COLO668 (cell line): ENCODE measurements around the gene ATP2B1.
"Not testable (repeated sequence)": the region's sequence is repeated elsewhere in the genome, so short reads cannot be mapped to it uniquely, and the experiment has no call there.

Experiments used
- DNase-seq: peaks from one replicate; lab custom pipeline; 2025; ENCODE audit not compliant: unreplicated experiment; lab: John Stamatoyannopoulos, UW

Gene ATP2B1

GRCh38 chr12:89717759-89718523 lies 9.3 kb upstream of the ATP2B1 start:
- DNase-seq = no peak

DNA sequence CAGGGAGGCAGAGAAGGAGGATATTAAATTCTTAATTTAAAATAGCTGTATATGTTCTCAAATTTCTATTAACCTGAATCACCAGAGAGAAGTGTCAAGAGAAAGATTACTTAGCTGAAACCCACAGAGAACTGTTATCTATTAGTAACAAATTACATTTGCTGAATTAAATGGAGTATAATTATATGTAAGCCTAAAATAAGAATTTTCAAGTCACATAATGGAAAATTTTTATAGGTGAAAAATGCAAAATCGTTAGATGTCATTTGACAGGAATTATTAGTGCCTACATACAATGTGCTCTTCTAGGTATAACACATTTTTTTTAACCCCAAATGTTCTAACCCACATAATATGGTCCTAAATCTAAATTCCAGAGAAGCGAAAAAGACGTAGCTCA lies 4.1 kb upstream of the ATP2B1 start:
- DNase-seq = no peak

DNA sequence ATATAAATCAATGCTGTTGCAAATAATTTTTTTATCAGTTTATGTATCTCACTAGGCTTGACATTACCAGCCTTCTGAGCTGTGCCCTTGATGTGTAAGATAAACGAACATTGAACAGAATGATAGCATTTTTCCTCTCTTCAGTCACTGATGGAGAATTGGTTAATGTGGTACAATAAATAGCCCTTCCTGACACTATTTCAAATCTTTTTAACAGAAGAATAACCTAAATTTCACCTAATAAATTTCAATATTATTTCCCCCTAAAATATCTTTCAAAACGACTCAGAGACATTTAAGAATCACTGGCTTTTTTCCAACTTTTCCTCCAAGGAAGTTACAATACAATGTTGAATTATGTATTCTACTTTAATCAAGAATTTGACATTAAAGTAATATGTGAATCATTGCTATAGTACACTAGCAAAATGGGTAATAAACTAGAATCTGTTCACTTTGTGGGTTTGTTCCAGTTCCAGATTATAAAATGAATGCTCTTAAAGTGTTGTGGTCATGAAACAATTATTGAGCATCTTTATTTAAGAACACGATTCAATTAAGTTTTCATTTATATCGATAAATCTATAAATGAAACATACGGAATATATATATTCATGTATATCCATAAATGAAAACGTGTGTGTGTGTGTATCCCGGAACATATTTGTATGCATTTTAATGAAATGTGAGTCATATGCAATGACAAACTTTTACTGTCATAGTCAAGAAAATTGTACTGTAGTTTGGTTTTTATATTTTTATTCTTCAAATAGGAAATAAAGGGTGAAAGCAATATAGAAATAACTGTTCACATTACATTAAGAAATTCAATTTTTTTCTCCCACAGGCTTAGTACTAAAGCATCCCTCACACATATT lies 2.5 kb upstream of the ATP2B1 start:
- DNase-seq = no peak

DNA sequence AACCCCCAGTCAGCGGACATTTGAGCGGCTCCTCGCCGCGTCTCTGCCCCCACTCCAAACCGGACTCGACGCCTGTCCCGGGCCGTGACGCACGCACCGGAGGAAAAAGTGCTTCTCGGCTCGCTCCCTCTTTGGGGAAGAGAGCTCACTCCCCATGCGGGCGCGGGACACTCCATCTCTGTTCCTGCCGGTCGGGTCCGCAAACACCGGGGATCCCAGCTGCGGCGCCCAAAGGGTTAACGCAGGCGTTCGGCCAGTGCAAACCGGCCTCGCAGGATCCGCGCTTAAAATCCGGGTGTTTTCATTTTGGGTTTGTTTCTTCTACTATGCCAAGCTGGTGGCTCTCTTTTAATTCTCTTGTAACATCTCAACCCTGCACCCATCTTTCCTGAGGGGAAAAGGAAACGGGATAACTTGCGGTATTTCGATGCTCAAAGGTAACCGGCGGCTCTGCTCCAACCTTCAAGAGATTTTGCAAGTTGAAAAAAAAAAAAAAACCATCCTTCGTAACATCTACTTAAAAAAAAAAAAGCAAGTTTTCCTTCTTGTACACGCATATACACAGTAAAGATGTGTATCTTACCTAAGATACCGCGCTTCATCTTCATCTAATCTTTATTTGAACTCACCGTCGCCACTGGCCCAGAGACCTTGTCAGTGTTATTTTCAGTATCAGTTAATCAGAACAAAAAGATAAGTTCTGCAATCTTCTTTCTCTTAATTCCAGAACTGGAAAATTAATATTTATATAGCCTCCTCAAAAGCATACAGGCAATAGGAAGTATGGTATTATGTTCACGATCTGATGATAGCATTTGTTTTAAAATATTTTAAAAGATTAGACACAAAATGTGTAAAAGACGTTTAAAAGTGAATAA lies 1.6 kb upstream of the ATP2B1 start:
- peak; percentile 74 for DNase-seq

DNA sequence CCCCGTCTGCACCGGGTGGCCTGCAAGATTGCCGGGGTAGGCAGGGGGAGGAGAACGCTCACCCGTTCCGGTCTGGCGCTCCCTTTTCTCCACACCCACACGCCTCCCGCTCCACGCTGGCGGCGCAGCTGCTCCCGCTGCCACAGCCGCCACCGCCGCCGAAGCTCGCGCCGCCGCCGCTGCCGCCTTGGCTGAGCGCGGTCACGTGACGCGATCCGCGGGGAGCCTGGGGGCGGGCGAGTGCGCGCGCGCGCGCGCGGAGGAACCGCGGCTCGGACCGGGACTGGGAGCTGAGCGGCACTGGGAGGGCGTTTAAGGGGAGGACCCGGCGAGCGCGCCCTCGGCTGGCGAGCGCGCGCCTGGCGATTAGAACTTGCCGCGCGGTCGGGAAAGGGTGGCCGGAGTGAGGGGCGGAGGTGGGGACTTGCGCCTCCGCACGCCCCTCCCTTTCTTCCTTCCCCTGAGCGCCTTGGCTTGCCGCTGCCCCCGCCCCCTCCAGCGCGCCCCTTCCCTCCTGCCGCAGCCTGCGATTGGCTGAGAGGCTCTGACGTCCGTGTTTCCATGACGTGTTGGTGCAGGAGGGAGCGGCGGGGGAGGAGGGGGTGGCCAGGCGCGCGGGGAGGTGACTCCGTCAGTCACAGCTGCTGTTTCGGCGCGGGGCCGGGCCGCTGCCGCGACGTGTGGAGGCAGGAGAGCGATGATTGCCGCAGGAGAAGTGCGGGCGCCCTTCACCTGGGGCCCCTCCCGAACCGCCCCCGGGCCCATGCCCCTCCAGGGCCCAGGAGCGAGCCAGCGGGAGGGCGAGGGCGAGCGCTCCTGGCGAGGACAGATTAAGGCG lies 738 bp upstream of the ATP2B1 start:
- peak; percentile 100 for DNase-seq

DNA sequence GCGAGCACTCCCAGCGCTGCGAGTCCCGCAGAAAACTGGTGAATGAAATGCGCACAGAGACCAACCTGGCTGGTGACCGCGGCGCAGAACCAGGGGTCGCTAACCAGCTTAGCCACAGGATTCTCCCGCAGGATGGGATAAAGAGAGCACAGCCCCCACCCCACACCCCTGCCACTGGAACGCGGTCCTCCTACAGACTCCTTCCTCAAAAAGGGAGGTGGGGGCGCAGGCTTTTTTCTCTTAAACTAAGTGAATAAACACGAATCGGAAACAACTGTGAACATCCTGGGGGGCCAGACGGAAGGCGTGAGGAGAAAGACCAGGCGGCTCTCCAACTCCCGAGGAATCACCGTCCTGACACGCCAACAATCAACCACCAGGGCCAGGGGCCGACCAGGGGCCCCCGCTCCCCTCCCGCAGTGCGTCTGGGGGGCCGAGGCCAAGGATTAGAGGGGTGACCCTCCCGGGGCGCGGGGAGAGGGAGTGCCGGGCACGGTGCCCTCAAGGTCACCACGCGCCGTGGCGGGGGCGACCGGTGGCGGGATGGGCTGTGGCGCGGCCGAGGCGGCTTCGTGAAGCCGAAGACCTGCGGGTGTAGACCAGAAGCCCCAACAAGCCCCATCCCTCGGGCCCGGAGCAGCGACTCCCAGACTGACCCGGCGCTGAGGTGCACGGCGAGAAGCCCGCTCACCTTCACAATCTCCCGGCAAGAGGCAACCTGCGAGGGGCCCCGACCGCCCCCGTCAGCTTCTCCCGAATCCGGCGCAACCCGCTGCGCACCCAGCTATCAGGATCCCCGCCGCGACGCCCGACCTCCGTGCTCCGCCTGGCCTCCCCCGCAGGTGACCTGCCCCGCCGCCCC lies 704 bp downstream of the ATP2B1 start:
- DNase-seq = peak; percentile 73

- peak; percentile 34 for DNase-seq
Observed at GRCh38 chr12:89706986-89707702, 1.5 kb downstream of the ATP2B1 start.

- no peak for DNase-seq
Observed at GRCh38 chr12:89706551-89706950, 2.1 kb downstream of the ATP2B1 start.

DNA sequence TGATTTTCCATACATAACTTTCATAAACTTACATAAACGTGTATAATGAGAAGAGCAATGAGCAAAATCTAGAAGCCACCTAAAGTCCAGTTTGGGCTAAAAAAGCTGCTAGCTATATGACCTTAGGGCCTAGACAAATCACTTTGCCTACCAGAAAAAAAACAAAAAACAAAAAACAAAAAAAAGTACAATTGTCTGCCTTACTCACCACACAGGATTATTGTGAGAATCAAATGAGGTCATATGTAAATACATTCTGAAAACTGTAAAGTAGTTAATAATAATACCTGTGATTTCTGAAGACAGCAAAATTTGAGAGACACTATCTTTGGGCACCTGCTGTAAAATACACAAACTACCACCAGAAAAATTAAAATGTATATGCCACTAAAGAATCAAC lies 4.2 kb downstream of the ATP2B1 start:
- DNase-seq = no peak

DNA sequence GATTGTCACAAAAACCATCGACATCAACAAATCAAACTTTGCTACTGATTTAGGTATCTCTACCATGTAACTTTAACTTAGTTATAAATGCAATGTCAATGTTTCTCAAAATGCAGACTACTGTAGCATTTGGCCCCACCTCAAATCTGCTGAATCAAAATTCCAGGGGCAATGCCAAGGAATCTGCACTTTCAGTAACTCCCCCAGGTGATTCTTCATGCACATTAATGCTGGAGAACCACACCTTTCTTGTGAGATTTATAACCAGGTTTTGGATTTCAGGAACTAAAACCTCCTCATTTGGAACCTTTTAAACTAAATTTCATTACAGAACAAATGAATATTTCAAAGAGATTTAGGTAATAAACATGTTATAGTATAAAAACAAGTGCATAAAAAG lies 4.9 kb downstream of the ATP2B1 start:
- DNase-seq = no peak

DNA sequence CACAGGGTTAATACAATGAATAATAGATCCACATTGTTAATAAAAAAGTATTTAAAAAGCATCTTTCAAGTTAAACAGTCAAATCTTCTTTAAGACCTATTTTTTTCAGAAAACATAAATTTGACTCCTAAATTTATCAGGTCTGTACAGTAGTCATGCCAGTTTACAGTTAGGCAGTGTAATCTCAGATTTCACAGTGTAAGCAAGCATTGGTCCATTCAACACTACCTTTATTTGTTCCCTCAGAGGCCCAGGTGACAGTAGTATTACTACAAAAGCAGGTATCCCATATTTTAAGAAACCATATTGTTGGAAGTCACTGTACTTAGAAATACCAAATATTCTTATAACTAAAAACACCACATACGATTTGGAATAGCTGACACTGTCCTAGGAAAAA lies 6.1 kb downstream of the ATP2B1 start:
- no peak for DNase-seq

GRCh38 chr12:89701606-89702206 lies 6.9 kb downstream of the ATP2B1 start:
- no peak for DNase-seq

DNA sequence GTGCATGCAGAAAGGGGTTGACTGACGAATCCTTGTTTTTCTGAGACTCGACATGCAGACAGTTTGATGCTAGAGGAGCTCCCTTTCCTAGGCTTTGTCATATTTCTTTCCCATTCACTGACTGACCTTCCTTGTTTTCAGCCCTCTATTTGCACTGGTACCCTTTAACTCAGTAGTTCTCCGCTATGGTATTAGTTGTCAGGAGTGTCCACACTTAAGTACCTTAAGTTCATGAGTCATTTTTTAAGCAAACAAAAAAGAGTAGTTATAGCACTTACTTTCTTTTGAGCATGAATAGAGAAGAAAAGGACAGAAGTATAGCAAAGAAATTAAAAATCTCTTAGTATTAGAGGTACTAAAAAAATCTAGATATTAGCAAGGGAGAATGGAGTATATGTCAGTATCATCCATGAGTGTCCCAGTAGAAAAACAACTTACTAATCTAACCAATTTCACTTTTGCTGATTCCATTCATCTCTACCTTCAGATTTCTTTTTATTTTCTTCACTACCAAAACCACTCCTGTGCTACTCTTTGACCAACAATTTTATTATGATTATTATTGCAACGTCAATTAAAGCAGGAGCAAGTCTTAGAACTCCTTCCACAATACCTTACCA lies 8.3 kb downstream of the ATP2B1 start:
- DNase-seq = no peak

DNA sequence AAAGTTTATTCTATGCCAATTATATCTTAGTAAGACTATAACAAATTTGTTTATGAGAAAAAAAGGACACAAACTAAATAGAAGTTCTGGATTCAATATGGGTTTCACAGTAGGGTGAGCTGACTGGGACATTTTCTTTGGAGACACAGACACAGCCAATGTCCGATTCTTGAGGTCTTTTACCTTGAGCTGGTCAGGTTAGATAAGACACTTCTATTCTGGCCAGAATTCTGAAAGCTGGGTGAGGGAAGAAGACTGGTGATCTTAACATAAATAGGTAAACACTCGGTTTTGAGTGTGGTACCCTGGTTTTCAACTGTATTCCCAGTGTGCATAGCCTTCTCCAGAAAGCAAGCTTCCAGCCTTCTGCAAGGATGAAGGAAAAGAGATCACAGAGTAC lies 10.0 kb downstream of the ATP2B1 start:
- no peak for DNase-seq

- DNase-seq = not testable (repeated sequence)
Observed at GRCh38 chr12:89697728-89698127, 10.9 kb downstream of the ATP2B1 start.

DNA sequence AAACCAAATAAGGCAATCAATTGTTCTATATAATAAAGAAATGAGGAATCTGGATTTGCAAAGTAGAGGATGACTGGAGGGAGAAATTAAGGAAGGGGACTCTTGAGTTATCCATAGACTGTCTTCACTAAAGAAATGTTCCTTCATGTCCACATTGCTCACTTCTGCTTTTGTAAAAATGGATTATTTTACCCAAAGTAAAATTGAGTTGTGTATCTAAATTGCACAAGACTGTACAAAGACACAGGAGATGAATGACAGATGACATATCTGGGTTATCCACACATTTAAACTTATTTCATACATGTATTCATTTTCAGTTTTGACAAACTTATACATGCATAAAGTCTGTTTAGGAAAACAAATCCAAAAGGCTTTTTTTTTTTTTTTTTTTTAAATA lies 11.3 kb downstream of the ATP2B1 start:
- DNase-seq = no peak

DNA sequence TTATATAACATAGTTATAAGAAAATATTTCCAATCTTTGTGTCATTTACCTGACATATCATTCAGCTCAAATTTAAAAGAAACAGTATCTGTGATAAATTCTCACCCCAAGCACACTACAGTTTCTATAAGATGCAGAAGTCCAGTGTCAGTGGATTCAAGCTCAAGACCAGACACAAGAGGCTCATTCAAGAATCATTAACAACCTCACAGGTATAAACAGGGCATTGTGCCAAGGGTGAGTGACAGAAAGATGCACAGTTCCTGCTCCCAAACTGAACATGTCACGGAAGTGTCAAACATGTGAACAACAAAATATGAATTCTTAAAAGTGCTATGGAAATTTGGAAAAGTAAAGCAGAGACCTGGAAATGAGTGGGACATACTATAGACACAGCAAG lies 12.8 kb downstream of the ATP2B1 start:
- DNase-seq = no peak

DNA sequence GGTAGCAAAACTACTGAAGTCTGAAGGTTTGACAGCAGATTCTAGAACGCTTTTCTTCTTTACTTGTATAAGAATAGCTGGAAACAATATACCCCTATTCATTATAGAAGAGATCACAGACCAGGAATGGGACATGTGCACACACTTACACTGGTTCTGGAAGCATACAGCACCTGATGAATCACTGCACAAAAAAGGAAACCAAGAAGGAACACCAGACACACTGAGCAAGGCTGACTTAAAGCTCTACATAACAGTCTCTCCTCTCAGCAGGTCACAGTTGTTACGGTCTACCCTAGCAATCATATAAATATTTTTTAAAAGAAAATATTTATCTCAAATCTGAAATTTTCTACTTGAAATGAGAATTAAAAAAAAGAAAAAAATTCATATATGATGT lies 13.5 kb downstream of the ATP2B1 start:
- DNase-seq = no peak
